Measurements from ENCODE around the gene REXO1.

The REXO1 gene

DNA sequence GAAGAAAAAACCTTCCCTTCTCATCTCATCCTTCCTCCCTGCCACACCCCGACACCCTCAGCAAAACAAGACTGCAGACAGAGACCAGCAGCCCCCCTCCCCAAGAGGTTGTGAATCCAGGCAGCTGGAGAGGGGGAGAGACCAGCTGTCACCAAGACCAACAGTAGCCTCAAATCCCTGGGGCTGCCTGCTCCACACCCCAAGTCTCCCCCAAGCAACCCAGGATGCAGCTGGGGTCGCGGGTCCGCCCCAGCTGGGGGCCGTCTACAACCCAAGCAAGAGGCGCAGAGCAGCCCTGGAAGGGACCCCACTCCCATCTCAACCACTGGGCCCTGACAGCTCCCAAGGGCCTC, 8.0 kb upstream of the REXO1 start:
- Histone ChIP-seq H3K4me2 (ENCODE audit: low read length) (peak overlapping the region; percentile 57), H3K4me3 (ENCODE audit: low read length) (no peak overlapping the region), H3K18ac (ENCODE audit: low read length) (peak overlapping the region; percentile 1), H3K4ac (ENCODE audit: low read depth, low read length) (no peak overlapping the region), H3K36me3 (ENCODE audit: control insufficient read depth, insufficient read depth, low read length) (no peaks in the 10 kb centered on the region), H4K8ac (ENCODE audit: low read depth, low read length) (no peak overlapping the region), H3K79me2 (ENCODE audit: control insufficient read depth, insufficient read depth, low read length) (peaks cover 52% of the 10 kb centered on the region), H2BK15ac (replicated peaks; ENCODE audit: low read depth) (no peak overlapping the region), H3K79me1 (ENCODE audit: low read length) (peaks cover 19% of the 10 kb centered on the region), H2BK5ac (ENCODE audit: low read length) (no peak overlapping the region), H2AK5ac (ENCODE audit: low read length) (peak overlapping the region; percentile 2), H3K56ac (ENCODE audit: low read length) (peak overlapping the region; percentile 93), H3K4me1 (ENCODE audit: control insufficient read depth, low read depth, low read length) (peaks cover 20% of the 10 kb centered on the region), H4K5ac (ENCODE audit: low read length) (no peak overlapping the region), H3K27ac (ENCODE audit: low read depth, low read length) (no peak overlapping the region), H3K27me3 (ENCODE audit: insufficient read depth, low read length, poor library complexity) (no peaks in the 10 kb centered on the region), H3K23ac (ENCODE audit: low read length) (peak overlapping the region; percentile 100), H3K9ac (ENCODE audit: low read length) (peak overlapping the region; percentile 61), H2BK120ac (ENCODE audit: low read depth, low read length) (no peak overlapping the region)
- DNase-seq = no peak
- no CpG with 5 or more reads among the region's 6 CpGs for WGBS (ENCODE audit: extremely low coverage, insufficient coverage, low lambda C conversion rate)

DNA sequence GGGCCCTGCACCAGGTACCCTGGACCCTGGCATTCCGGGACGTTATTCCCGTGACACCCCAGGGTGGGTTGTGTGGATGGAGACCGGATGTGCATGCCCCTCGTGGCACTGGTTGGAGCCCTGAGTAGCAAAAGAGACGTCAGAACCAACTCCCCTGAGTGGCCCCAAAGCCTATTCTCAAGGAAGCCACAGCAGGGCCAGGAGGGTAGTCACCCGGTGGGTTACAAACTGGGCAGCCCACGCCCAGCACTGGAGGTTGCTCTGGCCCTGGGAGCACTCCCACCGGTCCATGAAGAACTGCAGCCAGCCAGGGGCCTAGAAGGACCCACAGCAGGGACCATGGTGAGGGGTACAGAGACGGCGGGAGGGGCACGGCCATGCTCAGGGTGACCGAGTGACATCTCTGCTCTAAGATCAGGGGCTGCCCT, 7.6 kb upstream of the REXO1 start:
- Histone ChIP-seq H2AK5ac (ENCODE audit: low read length) (no peak overlapping the region), H3K79me2 (ENCODE audit: control insufficient read depth, insufficient read depth, low read length) (peaks cover 48% of the 10 kb centered on the region), H3K79me1 (ENCODE audit: low read length) (peaks cover 16% of the 10 kb centered on the region), H2BK5ac (ENCODE audit: low read length) (no peak overlapping the region), H3K4ac (ENCODE audit: low read depth, low read length) (peak overlapping the region; percentile 29), H2BK15ac (replicated peaks; ENCODE audit: low read depth) (no peak overlapping the region), H3K56ac (ENCODE audit: low read length) (peak overlapping the region; percentile 93), H3K36me3 (ENCODE audit: control insufficient read depth, insufficient read depth, low read length) (no peaks in the 10 kb centered on the region), H3K4me1 (ENCODE audit: control insufficient read depth, low read depth, low read length) (peaks cover 15% of the 10 kb centered on the region), H3K27me3 (ENCODE audit: insufficient read depth, low read length, poor library complexity) (no peaks in the 10 kb centered on the region), H2BK120ac (ENCODE audit: low read depth, low read length) (no peak overlapping the region), H3K9ac (ENCODE audit: low read length) (peak overlapping the region; percentile 61), H3K4me2 (ENCODE audit: low read length) (peak overlapping the region; percentile 8), H4K8ac (ENCODE audit: low read depth, low read length) (no peak overlapping the region), H3K23ac (ENCODE audit: low read length) (peak overlapping the region; percentile 68), H3K4me3 (ENCODE audit: low read length) (no peak overlapping the region), H3K27ac (ENCODE audit: low read depth, low read length) (peak overlapping the region; percentile 2), H3K18ac (ENCODE audit: low read length) (no peak overlapping the region), H4K5ac (ENCODE audit: low read length) (no peak overlapping the region)
- WGBS (ENCODE audit: extremely low coverage, insufficient coverage, low lambda C conversion rate) = no CpG with 5 or more reads among the region's 13 CpGs
- no peak for DNase-seq

DNA sequence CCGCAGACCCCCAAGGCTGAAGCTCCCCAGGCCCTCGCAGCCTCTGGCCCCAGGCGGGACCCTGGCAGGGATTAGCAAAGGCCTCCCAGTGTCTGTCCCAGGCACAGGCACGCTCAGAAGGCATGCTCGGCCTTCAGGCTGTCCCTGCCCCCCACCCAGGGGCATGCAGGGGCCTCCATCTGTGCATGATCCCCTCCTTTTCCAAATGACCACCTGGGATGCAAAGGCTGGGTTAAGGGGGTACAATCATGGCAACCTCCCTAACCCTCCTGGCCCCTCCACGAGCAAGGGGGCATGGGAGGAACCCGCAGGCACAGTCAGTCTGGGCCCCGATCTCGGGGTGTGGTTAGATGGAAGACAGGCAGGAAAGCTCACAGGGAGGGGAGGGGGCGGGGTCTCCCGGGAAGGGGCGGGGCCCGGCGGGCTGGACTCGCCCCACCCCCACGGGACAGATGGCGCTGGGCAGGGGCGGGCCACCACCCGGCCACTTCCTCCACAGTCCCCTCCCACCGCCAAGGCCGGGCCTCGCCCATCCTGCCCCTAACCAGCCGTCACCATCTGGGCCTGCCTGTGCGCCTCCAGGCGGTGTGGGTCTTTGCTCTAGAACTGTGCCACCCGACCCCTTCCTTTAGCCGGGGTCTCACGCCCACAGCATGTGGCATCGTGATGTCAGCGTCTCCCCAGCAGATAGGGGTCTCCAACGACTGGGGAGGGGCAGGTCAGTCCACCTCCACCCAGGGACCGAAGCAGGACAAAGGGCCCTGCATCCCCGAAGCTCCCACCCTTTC, 7.0 kb upstream of the REXO1 start:
- Histone ChIP-seq H2BK15ac (replicated peaks; ENCODE audit: low read depth) (no peak overlapping the region), H3K4me2 (ENCODE audit: low read length) (peak overlapping the region; percentile 10), H3K4me1 (ENCODE audit: control insufficient read depth, low read depth, low read length) (peaks cover 14% of the 10 kb centered on the region), H3K4me3 (ENCODE audit: low read length) (no peak overlapping the region), H3K36me3 (ENCODE audit: control insufficient read depth, insufficient read depth, low read length) (no peaks in the 10 kb centered on the region), H3K23ac (ENCODE audit: low read length) (no peak overlapping the region), H3K27ac (ENCODE audit: low read depth, low read length) (peak overlapping the region; percentile 68), H4K8ac (ENCODE audit: low read depth, low read length) (no peak overlapping the region), H3K79me2 (ENCODE audit: control insufficient read depth, insufficient read depth, low read length) (peaks cover 41% of the 10 kb centered on the region), H3K56ac (ENCODE audit: low read length) (peak overlapping the region; percentile 93), H4K5ac (ENCODE audit: low read length) (no peak overlapping the region), H2BK120ac (ENCODE audit: low read depth, low read length) (no peak overlapping the region), H3K18ac (ENCODE audit: low read length) (peak overlapping the region; percentile 5), H2BK5ac (ENCODE audit: low read length) (no peak overlapping the region), H3K27me3 (ENCODE audit: insufficient read depth, low read length, poor library complexity) (no peaks in the 10 kb centered on the region), H2AK5ac (ENCODE audit: low read length) (no peak overlapping the region), H3K9ac (ENCODE audit: low read length) (peak overlapping the region; percentile 61), H3K79me1 (ENCODE audit: low read length) (peaks cover 16% of the 10 kb centered on the region), H3K4ac (ENCODE audit: low read depth, low read length) (peak overlapping the region; percentile 29)
- DNase-seq = peak; percentile 95
- no CpG with 5 or more reads among the region's 33 CpGs for WGBS (ENCODE audit: extremely low coverage, insufficient coverage, low lambda C conversion rate)

DNA sequence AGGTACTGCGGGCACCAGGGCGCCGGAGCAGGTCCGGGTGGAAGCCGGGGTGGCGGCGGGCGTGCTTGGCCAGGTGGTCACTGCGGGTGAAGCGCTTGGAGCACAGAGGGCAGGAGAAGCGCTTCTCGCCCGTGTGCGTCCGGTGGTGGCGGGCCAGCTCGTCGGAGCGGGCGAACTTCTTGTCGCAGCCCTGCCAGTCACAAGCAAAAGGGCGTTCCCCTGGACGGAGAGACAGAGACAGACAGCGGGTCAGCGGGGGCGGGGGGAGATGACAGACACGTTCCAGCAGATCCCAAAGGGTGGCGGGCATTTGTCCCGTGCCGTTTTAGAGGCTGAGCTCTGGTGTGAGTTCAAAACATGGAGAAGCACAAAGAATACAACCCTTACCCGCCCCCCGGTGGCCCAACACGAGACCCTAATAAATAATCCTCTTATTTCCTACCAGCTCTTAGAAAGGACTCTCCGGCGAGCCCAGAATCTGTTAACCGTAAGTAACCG, 6.3 kb upstream of the REXO1 start:
- Histone ChIP-seq H2BK15ac (replicated peaks; ENCODE audit: low read depth) (no peak overlapping the region), H3K9ac (ENCODE audit: low read length) (peak overlapping the region; percentile 58), H3K23ac (ENCODE audit: low read length) (no peak overlapping the region), H3K4ac (ENCODE audit: low read depth, low read length) (no peak overlapping the region), H3K56ac (ENCODE audit: low read length) (peak overlapping the region; percentile 42), H2BK5ac (ENCODE audit: low read length) (no peak overlapping the region), H3K79me1 (ENCODE audit: low read length) (peaks cover 16% of the 10 kb centered on the region), H3K18ac (ENCODE audit: low read length) (peak overlapping the region; percentile 5), H3K36me3 (ENCODE audit: control insufficient read depth, insufficient read depth, low read length) (no peaks in the 10 kb centered on the region), H2AK5ac (ENCODE audit: low read length) (no peak overlapping the region), H3K79me2 (ENCODE audit: control insufficient read depth, insufficient read depth, low read length) (peaks cover 36% of the 10 kb centered on the region), H4K5ac (ENCODE audit: low read length) (no peak overlapping the region), H3K4me1 (ENCODE audit: control insufficient read depth, low read depth, low read length) (peaks cover 12% of the 10 kb centered on the region), H3K4me3 (ENCODE audit: low read length) (no peak overlapping the region), H2BK120ac (ENCODE audit: low read depth, low read length) (no peak overlapping the region), H3K27ac (ENCODE audit: low read depth, low read length) (peak overlapping the region; percentile 68), H3K4me2 (ENCODE audit: low read length) (no peak overlapping the region), H4K8ac (ENCODE audit: low read depth, low read length) (no peak overlapping the region), H3K27me3 (ENCODE audit: insufficient read depth, low read length, poor library complexity) (no peaks in the 10 kb centered on the region)
- no CpG with 5 or more reads among the region's 37 CpGs for WGBS (ENCODE audit: extremely low coverage, insufficient coverage, low lambda C conversion rate)
- peak; percentile 26 for DNase-seq

DNA sequence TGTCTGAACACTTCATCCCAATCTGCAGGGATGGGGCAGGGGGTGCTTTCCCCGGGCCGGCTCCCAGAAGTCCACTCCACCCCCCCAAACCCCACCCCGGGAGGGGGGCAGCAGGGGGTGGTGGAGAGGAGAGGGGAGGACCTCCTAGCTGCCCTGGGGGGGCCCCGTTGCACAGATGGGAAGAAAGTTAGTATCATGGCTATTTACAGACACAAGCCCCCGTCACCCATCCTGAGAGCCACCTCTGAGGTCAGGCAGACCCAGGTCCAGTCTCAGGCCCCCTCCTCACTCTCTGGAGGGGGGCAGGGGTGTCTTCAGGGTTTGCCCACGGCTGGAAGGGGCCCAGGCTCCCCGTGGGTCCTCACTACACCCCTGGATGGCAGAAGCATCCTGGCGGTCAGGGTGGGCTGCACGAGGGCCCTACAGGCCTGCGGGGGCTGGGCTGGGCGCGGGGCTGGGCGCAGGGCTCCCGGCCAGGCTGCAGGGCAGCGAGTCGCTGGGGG, 5.8 kb upstream of the REXO1 start:
- Histone ChIP-seq H3K27ac (ENCODE audit: low read depth, low read length) (no peak overlapping the region), H3K36me3 (ENCODE audit: control insufficient read depth, insufficient read depth, low read length) (no peaks in the 10 kb centered on the region), H2BK120ac (ENCODE audit: low read depth, low read length) (no peak overlapping the region), H3K4ac (ENCODE audit: low read depth, low read length) (no peak overlapping the region), H3K4me2 (ENCODE audit: low read length) (no peak overlapping the region), H3K4me3 (ENCODE audit: low read length) (no peak overlapping the region), H3K79me1 (ENCODE audit: low read length) (peaks cover 16% of the 10 kb centered on the region), H4K8ac (ENCODE audit: low read depth, low read length) (no peak overlapping the region), H2BK15ac (replicated peaks; ENCODE audit: low read depth) (no peak overlapping the region), H2BK5ac (ENCODE audit: low read length) (no peak overlapping the region), H3K79me2 (ENCODE audit: control insufficient read depth, insufficient read depth, low read length) (peaks cover 32% of the 10 kb centered on the region), H3K9ac (ENCODE audit: low read length) (no peak overlapping the region), H3K4me1 (ENCODE audit: control insufficient read depth, low read depth, low read length) (peaks cover 12% of the 10 kb centered on the region), H3K23ac (ENCODE audit: low read length) (no peak overlapping the region), H3K56ac (ENCODE audit: low read length) (no peak overlapping the region), H2AK5ac (ENCODE audit: low read length) (no peak overlapping the region), H3K18ac (ENCODE audit: low read length) (no peak overlapping the region), H4K5ac (ENCODE audit: low read length) (no peak overlapping the region), H3K27me3 (ENCODE audit: insufficient read depth, low read length, poor library complexity) (no peaks in the 10 kb centered on the region)
- WGBS (ENCODE audit: extremely low coverage, insufficient coverage, low lambda C conversion rate) = no CpG with 5 or more reads among the region's 16 CpGs
- DNase-seq = no peak

Measured in mesendoderm (in vitro differentiated cells).